Endodermal cell (in vitro differentiated cells): ENCODE measurements around the gene DAPP1. TPM values are rescaled to one million over a fixed set of nuclear protein-coding genes. Genes with fewer than 3 reads are reported as not detected.

Source experiments
- DNase-seq: peaks from one replicate; pipeline ENCODE4 v3.0.0-alpha.2; 2017
- H3K27ac ChIP-seq: 2 replicates; pipeline ENCODE4 v1.5.1; 2013; ENCODE audit warnings: mild to moderate bottlenecking, low read depth, low read length, moderate library complexity
- H3K27me3 ChIP-seq: 2 replicates; pipeline ENCODE4 v1.6.1; 2013; ENCODE audit warnings: mild to moderate bottlenecking, low read length, moderate library complexity; ENCODE audit not compliant: insufficient read depth, control insufficient read depth, poor library complexity, severe bottlenecking
- H3K36me3 ChIP-seq: 2 replicates; pipeline ENCODE4 v1.7.0; 2013; ENCODE audit warnings: mild to moderate bottlenecking, low read length, moderate library complexity; ENCODE audit not compliant: control insufficient read depth, insufficient read depth
- H3K4me1 ChIP-seq: one replicate; pipeline ENCODE4 v1.7.0; 2013; ENCODE audit warnings: low read length; ENCODE audit not compliant: control insufficient read depth, insufficient read depth
- H3K4me3 ChIP-seq: 2 replicates; pipeline ENCODE4 v1.5.1; 2013; ENCODE audit warnings: mild to moderate bottlenecking, low read length, moderate library complexity
- H3K9ac ChIP-seq: 2 replicates; pipeline ENCODE4 v1.6.1; 2013; ENCODE audit warnings: mild to moderate bottlenecking, low read length, moderate library complexity; ENCODE audit not compliant: poor library complexity, severe bottlenecking; ENCODE audit errors: extremely low read depth
- H3K9me3 ChIP-seq: 2 replicates; pipeline ENCODE4 v1.6.1; 2013; ENCODE audit warnings: mild to moderate bottlenecking, low read length, moderate library complexity; ENCODE audit not compliant: control insufficient read depth
- H3K27ac Mint-ChIP-seq: 2 replicates; pipeline ENCODE4 v1.8.0; 2020; ENCODE audit warnings: mixed read lengths
- H3K27me3 Mint-ChIP-seq: 2 replicates; pipeline ENCODE4 v1.8.0; 2021; ENCODE audit warnings: mild to moderate bottlenecking, mixed read lengths; ENCODE audit not compliant: insufficient read depth
- H3K36me3 Mint-ChIP-seq: 2 replicates; pipeline ENCODE4 v1.8.0; 2020; ENCODE audit warnings: low read depth, mixed read lengths
- H3K4me1 Mint-ChIP-seq: 2 replicates; pipeline ENCODE4 v1.8.0; 2020; ENCODE audit warnings: mixed read lengths
- H3K4me3 Mint-ChIP-seq: 2 replicates; pipeline ENCODE4 v1.8.0; 2020; ENCODE audit warnings: mild to moderate bottlenecking, moderate library complexity, mixed read lengths
- H3K9me3 Mint-ChIP-seq: 2 replicates; pipeline ENCODE4 v1.8.0; 2020; ENCODE audit warnings: mild to moderate bottlenecking, mixed read lengths
- WGBS, 2 experiments: methylation state at CpG; one replicate each; pipeline versions ENCODE4 v1.1.5 to v1.1.7; 2013; ENCODE audit warnings: missing lambda C conversion rate in 2 of 2, mixed read lengths in 1 of 2; ENCODE audit not compliant: insufficient coverage in 1 of 2, insufficient read length in 1 of 2; 5-methylcytosine and 5-hydroxymethylcytosine counted together
- total RNA-seq, 2 donors: library from RNA; stranded (reverse); fragmentation: NEBNext Ultra II Directional in 1 of 2; extraction: Animal tissue kit (Norgen Biotek cat#: 25700) in 1 of 2; gene quantifications; 2 replicates in 1 of 2; 3 replicates in 1 of 2; pipeline ENCODE4 v1.2.1, GENCODE V29; 2021
- TF ChIP-seq, protein P1 (sequence below): fragments of 200-600 bp; sonication (generic); conservative IDR thresholded peaks from 2 replicates; pipeline ENCODE4 v1.5.0; 2021; ENCODE audit warnings: antibody characterized with exemption, mild to moderate bottlenecking

DAPP1 gene
- total RNA-seq, 2 donors from 2014 or later: not detected

DNA sequence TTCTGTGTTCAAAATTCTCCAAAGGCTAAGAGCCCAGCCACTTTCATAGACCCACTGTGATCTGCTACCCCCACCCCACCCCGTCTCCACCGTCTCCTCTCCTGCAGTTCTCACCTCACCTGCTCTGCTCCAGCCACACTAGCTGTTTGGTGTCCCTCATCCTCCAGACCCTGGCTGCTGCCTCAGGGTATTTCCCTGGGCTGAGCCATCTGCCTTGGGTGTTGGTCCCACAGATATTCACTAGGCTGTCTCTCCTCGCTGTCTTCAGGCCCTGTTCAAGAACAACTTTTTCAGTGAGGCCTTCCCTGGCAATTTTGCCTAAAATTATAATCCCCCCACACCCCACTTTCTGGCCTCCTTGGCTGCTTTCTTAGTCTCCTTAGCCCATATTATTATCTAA lies 31.8 kb upstream of the DAPP1 start:
- H3K9me3 ChIP-seq: no peaks in the 10 kb centered on the region
- Mint-ChIP-seq H3K4me3 (no peak overlapping the region), H3K36me3 (no peaks in the 10 kb centered on the region), H3K9me3 (peaks cover 3% of the 10 kb centered on the region), H3K4me1 (no peaks in the 10 kb centered on the region), H3K27me3 (no peaks in the 10 kb centered on the region), H3K27ac (no peak overlapping the region)
- H3K36me3 ChIP-seq: no peaks in the 10 kb centered on the region
- DNase-seq: no peak
- H3K4me1 ChIP-seq: no peaks in the 10 kb centered on the region
- no peak overlapping the region for H3K4me3 ChIP-seq
- no peak overlapping the region for H3K9ac ChIP-seq
- WGBS, 2 experiments: 96 to 100% methylated on average over 1 to 3 of the region's 3 CpGs
- TF ChIP-seq, protein P1, sequence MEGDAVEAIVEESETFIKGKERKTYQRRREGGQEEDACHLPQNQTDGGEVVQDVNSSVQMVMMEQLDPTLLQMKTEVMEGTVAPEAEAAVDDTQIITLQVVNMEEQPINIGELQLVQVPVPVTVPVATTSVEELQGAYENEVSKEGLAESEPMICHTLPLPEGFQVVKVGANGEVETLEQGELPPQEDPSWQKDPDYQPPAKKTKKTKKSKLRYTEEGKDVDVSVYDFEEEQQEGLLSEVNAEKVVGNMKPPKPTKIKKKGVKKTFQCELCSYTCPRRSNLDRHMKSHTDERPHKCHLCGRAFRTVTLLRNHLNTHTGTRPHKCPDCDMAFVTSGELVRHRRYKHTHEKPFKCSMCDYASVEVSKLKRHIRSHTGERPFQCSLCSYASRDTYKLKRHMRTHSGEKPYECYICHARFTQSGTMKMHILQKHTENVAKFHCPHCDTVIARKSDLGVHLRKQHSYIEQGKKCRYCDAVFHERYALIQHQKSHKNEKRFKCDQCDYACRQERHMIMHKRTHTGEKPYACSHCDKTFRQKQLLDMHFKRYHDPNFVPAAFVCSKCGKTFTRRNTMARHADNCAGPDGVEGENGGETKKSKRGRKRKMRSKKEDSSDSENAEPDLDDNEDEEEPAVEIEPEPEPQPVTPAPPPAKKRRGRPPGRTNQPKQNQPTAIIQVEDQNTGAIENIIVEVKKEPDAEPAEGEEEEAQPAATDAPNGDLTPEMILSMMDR: no peak
- H3K27me3 ChIP-seq: no peaks in the 10 kb centered on the region
- H3K27ac ChIP-seq: no peak overlapping the region

- no peak for DNase-seq
- peaks cover 9% of the 10 kb centered on the region for H3K9me3 Mint-ChIP-seq
- Histone ChIP-seq H3K4me1 (no peaks in the 10 kb centered on the region), H3K9ac (no peak overlapping the region), H3K27me3 (no peaks in the 10 kb centered on the region), H3K36me3 (no peaks in the 10 kb centered on the region), H3K27ac (no peak overlapping the region), H3K9me3 (no peaks in the 10 kb centered on the region), H3K4me3 (no peak overlapping the region)
- WGBS, 2 experiments: 82 to 96% methylated on average over 5 to 6 of the region's 6 CpGs
- no peak overlapping the region for H3K27ac Mint-ChIP-seq
- H3K36me3 Mint-ChIP-seq: no peaks in the 10 kb centered on the region
- no peaks in the 10 kb centered on the region for H3K27me3 Mint-ChIP-seq
- TF ChIP-seq, protein P1: no peak
- H3K4me3 Mint-ChIP-seq: no peak overlapping the region
- no peaks in the 10 kb centered on the region for H3K4me1 Mint-ChIP-seq
Measured at GRCh38 chr4:99790796-99791617, 25.6 kb upstream of the DAPP1 start.

DNA sequence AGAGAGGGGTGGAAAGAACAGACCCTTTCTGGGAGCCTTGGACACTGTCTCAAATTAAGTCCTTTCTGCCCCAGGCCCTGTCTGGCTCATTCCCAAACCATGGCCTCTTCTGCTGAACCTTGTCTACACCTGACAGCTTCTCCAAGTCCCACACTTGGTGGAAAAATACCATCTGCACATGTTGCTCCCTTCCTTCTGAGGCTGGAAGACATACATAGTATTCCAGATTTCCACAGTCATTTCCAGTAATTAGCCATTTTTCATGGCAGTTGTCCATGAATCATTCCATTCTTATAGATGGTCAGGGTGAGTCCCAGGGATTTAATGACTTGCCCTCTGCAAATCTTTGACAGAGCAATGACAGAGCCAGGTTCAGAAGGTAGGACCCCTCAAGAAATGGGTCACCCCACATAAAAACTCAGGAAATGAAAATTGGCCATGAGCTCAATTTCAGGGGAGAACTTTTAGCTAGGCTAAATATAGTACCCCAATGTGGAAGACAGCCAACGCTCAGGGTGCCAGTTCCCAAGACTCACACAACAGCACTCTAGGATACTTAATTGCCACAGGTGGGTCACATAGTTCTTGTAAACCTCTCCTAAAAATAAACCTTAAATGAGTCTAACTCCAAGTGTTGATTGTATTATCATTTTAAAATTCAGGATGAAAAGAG lies 16.2 kb upstream of the DAPP1 start:
- Mint-ChIP-seq H3K27ac (no peak overlapping the region), H3K4me1 (peaks cover 15% of the 10 kb centered on the region), H3K4me3 (no peak overlapping the region), H3K27me3 (no peaks in the 10 kb centered on the region), H3K9me3 (peaks cover 30% of the 10 kb centered on the region), H3K36me3 (no peaks in the 10 kb centered on the region)
- Histone ChIP-seq H3K27me3 (no peaks in the 10 kb centered on the region), H3K9me3 (peaks cover 6% of the 10 kb centered on the region), H3K4me1 (peaks cover 4% of the 10 kb centered on the region), H3K36me3 (no peaks in the 10 kb centered on the region), H3K27ac (no peak overlapping the region), H3K9ac (no peak overlapping the region), H3K4me3 (no peak overlapping the region)
- no peak for DNase-seq
- 84 to 89% methylated on average over 1 of the region's 1 CpG for WGBS, 2 experiments
- TF ChIP-seq, protein P1: no peak
